Adrenal gland (tissue), 12 donors: ENCODE results near the gene NPIPA5. TPM values are rescaled to one million over a fixed set of nuclear protein-coding genes. Genes with fewer than 3 reads are reported as not detected.
"Not testable (repeated sequence)": the region's sequence is repeated elsewhere in the genome, so short reads cannot be mapped to it uniquely, and the experiment has no call there.

Experiments used
- DNase-seq, 7 donors: peaks; one replicate each; pipeline ENCODE4 v3.0.0-alpha.2; 2019 to 2020
- H3K27ac ChIP-seq, 5 donors: fragments of 200-600 bp; sonication (generic) in 4 of 5; 1 replicate in 3 of 5; 2 replicates in 2 of 5; pipeline versions ENCODE4 v1.5.1 to v1.8.0; 2016 to 2020; ENCODE audit warnings: mild to moderate bottlenecking in 1 of 5
- H3K27me3 ChIP-seq: fragments of 200-600 bp; 2 replicates; pipeline ENCODE4 v1.8.0; 2021
- H3K36me3 ChIP-seq, 2 donors: fragments of 200-600 bp; replicated peaks in 1 of 2; 1 replicate in 1 of 2; 2 replicates in 1 of 2; pipeline versions ENCODE4 v1.5.1 to v1.8.0; 2018 to 2022
- H3K4me1 ChIP-seq, 2 donors: fragments of 200-600 bp; replicated peaks in 1 of 2; 1 replicate in 1 of 2; 2 replicates in 1 of 2; pipeline versions ENCODE4 v1.5.1 to v1.8.0; 2018 to 2021
- H3K4me3 ChIP-seq, 4 donors: fragments of 200-600 bp; sonication (generic) in 3 of 4; one replicate each; pipeline ENCODE4 v1.5.1; 2016 to 2018
- H3K9me3 ChIP-seq, 3 donors: fragments of 200-600 bp; sonication (generic) in 1 of 3; replicated peaks in 1 of 3; 1 replicate in 2 of 3; 2 replicates in 1 of 3; pipeline versions ENCODE4 v1.5.1 to v1.8.0; 2016 to 2021
- CTCF ChIP-seq, 6 experiments: fragments of 450-650 bp in 4 of 6; fragments of 200-600 bp in 2 of 6; sonication (generic) in 1 of 6; IDR thresholded peaks; 1 replicate in 5 of 6; 2 replicates in 1 of 6; pipeline versions ENCODE4 v1.5.1 to v1.8.0; 2016 to 2021; ENCODE audit warnings: antibody characterized with exemption in 6 of 6, mild to moderate bottlenecking in 2 of 6, moderate library complexity in 1 of 6
- POLR2A ChIP-seq, 2 donors: fragments of 450-650 bp; IDR thresholded peaks; one replicate each; pipeline ENCODE4 v1.6.1; 2017; ENCODE audit warnings: antibody characterized with exemption in 2 of 2, mild to moderate bottlenecking in 2 of 2, moderate library complexity in 1 of 2
- WGBS, 4 donors: extraction: QIAGEN DNeasy Blood & Tissue Kit in 2 of 4; methylation state at CpG; one replicate each; pipeline versions ENCODE4 v1.1.5 to v1.1.7; 2013 to 2017; 5-methylcytosine and 5-hydroxymethylcytosine counted together
- intact Hi-C, 2 donors: fragments of 100-400 bp; cut with DNase I; formaldehyde crosslinking; loops; one replicate each; pipeline versions ENCODE4 v1.14.1 to v1.15.0; 2022 to 2023
- polyA plus RNA-seq, 3 donors: library from polyadenylated mRNA; stranded (reverse); fragments of 200-250 nt in 2 of 3; fragments of 350-450 nt in 1 of 3; fragmentation: Illumina TruSeq in 1 of 3; extraction: RNeasy Lipid Tissue Mini Kit (QIAGEN cat#74804) in 1 of 3; gene quantifications; one replicate each; pipeline ENCODE4 v1.2.3, GENCODE V29; 2013 to 2014
- total RNA-seq, 9 donors: library from RNA; depleted of rRNA in 4 of 9; stranded (reverse); fragments of >200 nt in 4 of 9; fragments of 120-200 nt in 1 of 9; fragmentation: NEBNext Ultra II Directional in 1 of 9; extraction: Animal tissue kit (Norgen Biotek cat#: 25700) in 1 of 9; gene quantifications; one replicate each; pipeline versions ENCODE4 v1.1.0 to v1.2.4, GENCODE V29; 2013 to 2023
- donor health status: healthy with polysubstance abuse.
- donor health status: Bipolar disorder and iron deficiency.
- donor health status: DM: yes; HTN: yes; CAD: no.
- donor health status: DM: no; HTN: no; CAD: no.
- donor health status: DM: no; HTN: no; CAD: no.
- donor health status: DM: yes; HTN: yes; CAD: no.

The NPIPA5 gene
- total and polyA plus RNA-seq, 12 donors, result 4.0 to 169 (median 12.3) TPM

GRCh38 chr16:15404792-15405191 lies 26.7 kb upstream of the NPIPA5 start:
- Histone ChIP-seq H3K4me1 (no peaks in the 10 kb centered on the region), H3K4me3 (no peak overlapping the region), H3K36me3 (no peaks in the 10 kb centered on the region), H3K27me3 (no peaks in the 10 kb centered on the region), H3K9me3 (no peaks in the 10 kb centered on the region), H3K27ac (peak overlapping the region in 3 of 5 donors; percentile 19 to 68 (median 54))
- 27 to 37% (median 30%) methylated on average over 4 of the region's 4 CpGs for WGBS, 4 donors
- intact Hi-C loops, result no loop called here
- peak in 6 of 7 donors; percentile 34 to 76 (median 67) for DNase-seq
- no peak for TF ChIP-seq POLR2A (IDR thresholded peaks at IDR 0.05)
- no peak for TF ChIP-seq CTCF (IDR thresholded peaks at IDR 0.05)

- DNase-seq, H3K27me3 ChIP-seq, H3K9me3 ChIP-seq, H3K4me3 ChIP-seq, H3K4me1 ChIP-seq, H3K36me3 ChIP-seq, intact Hi-C loops: not testable (repeated sequence)
- WGBS, 4 donors, result 81 to 93% (median 89%) methylated on average over 3 of the region's 3 CpGs
- peak overlapping the region in 3 of 5 donors; percentile 19 to 68 (median 54) for H3K27ac ChIP-seq
Measured at GRCh38 chr16:15404091-15404490, 26.0 kb upstream of the NPIPA5 start.

- no peak overlapping the region for H3K27ac ChIP-seq
- TF ChIP-seq POLR2A (IDR thresholded peaks at IDR 0.05), result no peak
- no peak for TF ChIP-seq CTCF (IDR thresholded peaks at IDR 0.05)
- DNase-seq, result no peak
- intact Hi-C loops, result no loop called here
- no peaks in the 10 kb centered on the region for H3K9me3 ChIP-seq
- H3K4me3 ChIP-seq, result no peak overlapping the region
- no peaks in the 10 kb centered on the region for H3K27me3 ChIP-seq
- WGBS, 4 donors, result 83 to 98% (median 89%) methylated on average over 9 of the region's 9 CpGs
- H3K36me3 ChIP-seq, result no peaks in the 10 kb centered on the region
- no peaks in the 10 kb centered on the region for H3K4me1 ChIP-seq
Measured at GRCh38 chr16:15403392-15403995, 25.4 kb upstream of the NPIPA5 start.

- intact Hi-C loops, result no loop called here
- H3K36me3 ChIP-seq, result no peaks in the 10 kb centered on the region
- H3K9me3 ChIP-seq, result no peaks in the 10 kb centered on the region
- H3K27me3 ChIP-seq, result no peaks in the 10 kb centered on the region
- 81 to 95% (median 94%) methylated on average over 3 of the region's 3 CpGs for WGBS, 4 donors
- DNase-seq, result no peak
- H3K4me1 ChIP-seq, result no peaks in the 10 kb centered on the region
- H3K27ac ChIP-seq, result no peak overlapping the region
- TF ChIP-seq CTCF (IDR thresholded peaks at IDR 0.05) (no peak), POLR2A (IDR thresholded peaks at IDR 0.05) (no peak)
- H3K4me3 ChIP-seq, result no peak overlapping the region
Measured at GRCh38 chr16:15401972-15402371, 23.9 kb upstream of the NPIPA5 start.

GRCh38 chr16:15400314-15400713 lies 22.2 kb upstream of the NPIPA5 start:
- H3K9me3 ChIP-seq, H3K27ac ChIP-seq, H3K4me3 ChIP-seq, H3K27me3 ChIP-seq, DNase-seq, intact Hi-C loops, H3K4me1 ChIP-seq, H3K36me3 ChIP-seq: not testable (repeated sequence)
- WGBS, 4 donors, result 92 to 97% (median 95%) methylated on average over 6 of the region's 6 CpGs
